K562 (cell line): Measurements from ENCODE around the gene SUV39H2. TPM values are rescaled to one million over a fixed set of nuclear protein-coding genes. Genes with fewer than 3 reads are reported as not detected.
A peak's percentile ranks its signal among the peaks of the same experiment; 100 is the strongest.

Source experiments
- ATF1 ChIP-seq, 2 experiments: fragments of 450-650 bp in 1 of 2; IDR thresholded peaks; 2 replicates each; pipeline ENCODE4 v1.6.1; 2016; ENCODE audit warnings: missing compliant biosample characterization in 1 of 2, missing genetic modification characterization in 1 of 2
- CBFA2T2 ChIP-seq: fragments of 450-650 bp; conservative IDR thresholded peaks from 2 replicates; pipeline ENCODE4 v1.6.1; 2017; ENCODE audit warnings: mild to moderate bottlenecking
- CC2D1A ChIP-seq: fragments of 450-650 bp; IDR thresholded peaks from 2 replicates; pipeline ENCODE4 v1.6.1; 2017; ENCODE audit warnings: mild to moderate bottlenecking
- ELF2 ChIP-seq: fragments of 250-450 bp; sonication (Bioruptor Pico); IDR thresholded peaks from 2 replicates; pipeline ENCODE4 v1.5.0; 2021; ENCODE audit warnings: mild to moderate bottlenecking
- IRF2 ChIP-seq: sonication (generic); formaldehyde crosslinking; IDR thresholded peaks from 2 replicates; pipeline ENCODE4 v1.8.1; 2022; ENCODE audit warnings: mild to moderate bottlenecking, missing genetic modification reagents
- JUN ChIP-seq, 2 experiments: sonication (generic) in 1 of 2; formaldehyde crosslinking in 1 of 2; IDR thresholded peaks; 2 replicates each; pipeline versions ENCODE4 v1.6.1 to v1.8.0; 2012 to 2022; ENCODE audit warnings: borderline replicate concordance in 2 of 2, mild to moderate bottlenecking in 2 of 2, improper control_type of control experiment in 1 of 2, low read depth in 1 of 2, low read length in 1 of 2, missing genetic modification reagents in 1 of 2
- KAT8 ChIP-seq: fragments of 450-650 bp; IDR thresholded peaks from 2 replicates; pipeline ENCODE4 v1.6.1; 2016; ENCODE audit warnings: low read depth, mild to moderate bottlenecking
- KDM4B ChIP-seq, 2 experiments: fragments of 450-650 bp in 1 of 2; sonication (generic) in 1 of 2; IDR thresholded peaks; 2 replicates each; pipeline ENCODE4 v1.6.1; 2016 to 2017; ENCODE audit warnings: borderline replicate concordance in 2 of 2, antibody characterized with exemption in 1 of 2, low read depth in 1 of 2, mild to moderate bottlenecking in 1 of 2
- KLF13 ChIP-seq: fragments of 450-650 bp; IDR thresholded peaks from 2 replicates; pipeline ENCODE4 v1.6.1; 2016; ENCODE audit warnings: missing genetic modification characterization, low read depth, mild to moderate bottlenecking, missing compliant biosample characterization, moderate library complexity, borderline replicate concordance
- KLF6 ChIP-seq: fragments of 250-450 bp; sonication (Bioruptor Pico); IDR thresholded peaks from 2 replicates; pipeline ENCODE4 v1.4.0; 2020; ENCODE audit warnings: mild to moderate bottlenecking, moderate library complexity, borderline replicate concordance
- MCM2 ChIP-seq: fragments of 450-650 bp; IDR thresholded peaks from 2 replicates; pipeline ENCODE4 v1.6.1; 2017; ENCODE audit warnings: low read depth, mild to moderate bottlenecking
- MTA3 ChIP-seq: fragments of 450-650 bp; formaldehyde crosslinking; IDR thresholded peaks from 2 replicates; pipeline ENCODE4 v1.6.1; 2017; ENCODE audit warnings: mild to moderate bottlenecking, borderline replicate concordance
- RBM17 ChIP-seq: fragments of 200-400 bp; formaldehyde crosslinking; IDR thresholded peaks from 2 replicates; pipeline ENCODE4 v1.6.1; 2017; ENCODE audit warnings: low read depth, mild to moderate bottlenecking, low read length, borderline replicate concordance
- ZBTB1 ChIP-seq: sonication (generic); formaldehyde crosslinking; IDR thresholded peaks from 2 replicates; pipeline ENCODE4 v1.8.1; 2023; ENCODE audit warnings: missing genetic modification reagents, low read depth, mild to moderate bottlenecking, borderline replicate concordance
- ZBTB49 ChIP-seq: sonication (generic); formaldehyde crosslinking; IDR thresholded peaks from 2 replicates; pipeline ENCODE4 v1.8.0; 2022; ENCODE audit warnings: missing genetic modification reagents, mild to moderate bottlenecking, borderline replicate concordance
- ZEB2 ChIP-seq: fragments of 450-650 bp; IDR thresholded peaks from 2 replicates; pipeline ENCODE4 v1.6.1; 2016
- ZNF184 ChIP-seq: sonication (generic); formaldehyde crosslinking; IDR thresholded peaks from 2 replicates; pipeline ENCODE4 v1.5.0; 2020; ENCODE audit warnings: missing genetic modification reagents
- polyA plus RNA-seq, 8 experiments: library from polyadenylated mRNA; depleted of rRNA in 4 of 8; stranded (reverse) in 5 of 8; unstranded in 3 of 8; fragments of >200 nt; fragmentation: Nextera tagmentation in 2 of 8; fragmentation: Illumina TruSeq in 1 of 8; extraction: Ambion mirVana in 2 of 8; extraction: Trizol in 1 of 8; gene quantifications; 2 replicates each; pipeline versions ENCODE4 v1.2.1 to v1.2.3, GENCODE V29; 2011 to 2014; ENCODE audit warnings: inconsistent platforms in 1 of 8, missing spikeins in 1 of 8
- total RNA-seq, 7 experiments: library from RNA; depleted of rRNA in 6 of 7; stranded (reverse); fragments of >200 nt in 6 of 7; fragmentation: Illumina TruSeq in 2 of 7; extraction: Trizol in 2 of 7; gene quantifications; 2 replicates each; pipeline versions ENCODE4 v1.2.1 to v1.2.3, GENCODE V29; 2011 to 2021; ENCODE audit warnings: low replicate concordance in 1 of 7
- TF ChIP-seq, protein P1 (sequence below): fragments of 200-400 bp; formaldehyde crosslinking; IDR thresholded peaks from 2 replicates; pipeline ENCODE4 v1.6.1; 2017; ENCODE audit warnings: mild to moderate bottlenecking, low read depth, low read length, moderate library complexity
- TF ChIP-seq, protein P2 (sequence below), 2 experiments: IDR thresholded peaks in 1 of 2; conservative IDR thresholded peaks in 1 of 2; 2 replicates each; pipeline ENCODE4 v1.6.1; 2016; ENCODE audit warnings: low read depth in 2 of 2, mild to moderate bottlenecking in 1 of 2, missing compliant biosample characterization in 1 of 2, missing genetic modification characterization in 1 of 2, moderate library complexity in 1 of 2
- TF ChIP-seq, protein P3 (sequence below), 2 experiments: fragments of 450-650 bp in 1 of 2; sonication (generic) in 1 of 2; formaldehyde crosslinking; conservative IDR thresholded peaks; 2 replicates each; pipeline versions ENCODE4 v1.4.0 to v1.8.1; 2020 to 2022; ENCODE audit warnings: mild to moderate bottlenecking in 1 of 2, missing genetic modification reagents in 1 of 2

Gene SUV39H2
- total and polyA plus RNA-seq, 9 of the 15 experiments (the other 6 are each of a cell fraction or from before 2014, with no cell fraction given) = 24.1 to 54.3 (median 41.3) TPM

DNA sequence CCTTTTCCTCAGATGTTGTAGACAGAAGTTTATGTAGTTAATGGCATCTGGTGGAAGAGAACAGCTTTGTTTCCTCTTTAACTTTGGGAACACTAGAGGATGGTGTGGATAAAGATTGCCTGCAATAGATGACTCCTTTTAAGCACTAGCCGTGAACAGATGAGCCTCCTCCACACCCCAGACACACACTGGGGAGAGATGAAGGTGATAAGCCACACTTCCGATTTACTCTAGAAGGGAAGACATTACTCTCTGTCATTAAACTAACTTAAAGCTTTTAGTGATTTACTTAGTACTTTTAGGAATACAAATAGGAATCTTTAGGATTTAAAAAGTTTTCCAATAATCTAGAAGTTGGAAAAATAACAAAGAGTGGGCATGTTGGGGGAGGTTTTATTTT is 33.7 kb upstream of the SUV39H2 start (continued):
- no peak for TF ChIP-seq JUN (IDR thresholded peaks at IDR 0.05; ENCODE audit: borderline replicate concordance, low read depth, low read length)
- no peak for TF ChIP-seq JUN (CRISPR knock-in tag; IDR thresholded peaks at IDR 0.05; ENCODE audit: borderline replicate concordance)
- TF ChIP-seq KAT8 = no peak
- no peak for TF ChIP-seq MCM2
- no peak for TF ChIP-seq ZNF184 (CRISPR knock-in tag)
- TF ChIP-seq, protein P1, sequence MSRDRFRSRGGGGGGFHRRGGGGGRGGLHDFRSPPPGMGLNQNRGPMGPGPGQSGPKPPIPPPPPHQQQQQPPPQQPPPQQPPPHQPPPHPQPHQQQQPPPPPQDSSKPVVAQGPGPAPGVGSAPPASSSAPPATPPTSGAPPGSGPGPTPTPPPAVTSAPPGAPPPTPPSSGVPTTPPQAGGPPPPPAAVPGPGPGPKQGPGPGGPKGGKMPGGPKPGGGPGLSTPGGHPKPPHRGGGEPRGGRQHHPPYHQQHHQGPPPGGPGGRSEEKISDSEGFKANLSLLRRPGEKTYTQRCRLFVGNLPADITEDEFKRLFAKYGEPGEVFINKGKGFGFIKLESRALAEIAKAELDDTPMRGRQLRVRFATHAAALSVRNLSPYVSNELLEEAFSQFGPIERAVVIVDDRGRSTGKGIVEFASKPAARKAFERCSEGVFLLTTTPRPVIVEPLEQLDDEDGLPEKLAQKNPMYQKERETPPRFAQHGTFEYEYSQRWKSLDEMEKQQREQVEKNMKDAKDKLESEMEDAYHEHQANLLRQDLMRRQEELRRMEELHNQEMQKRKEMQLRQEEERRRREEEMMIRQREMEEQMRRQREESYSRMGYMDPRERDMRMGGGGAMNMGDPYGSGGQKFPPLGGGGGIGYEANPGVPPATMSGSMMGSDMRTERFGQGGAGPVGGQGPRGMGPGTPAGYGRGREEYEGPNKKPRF = no peak
- 0 out of 2 replicates have a peak, but pooled peaks have one; percentile 26 for TF ChIP-seq MTA3
- TF ChIP-seq CBFA2T2 = no peak
- no peak for TF ChIP-seq CC2D1A
- TF ChIP-seq KLF13 (tag) = no peak
- TF ChIP-seq ZBTB1 (CRISPR knock-in tag) = no peak
- TF ChIP-seq KDM4B (IDR thresholded peaks at IDR 0.05; ENCODE audit: borderline replicate concordance in 2 of 2, low read depth in 1 of 2) = no peak
- no peak for TF ChIP-seq ATF1 (CRISPR knock-in tag; IDR thresholded peaks at IDR 0.05)
- TF ChIP-seq ATF1 (tag; IDR thresholded peaks at IDR 0.05) = no peak
- no peak for TF ChIP-seq IRF2
- TF ChIP-seq ZBTB49 (CRISPR knock-in tag) = no peak
- no peak for TF ChIP-seq KLF6 (CRISPR knock-in tag)
- TF ChIP-seq RBM17 = no peak
- no peak for TF ChIP-seq ZEB2
- no peak for TF ChIP-seq ELF2 (CRISPR knock-in tag)
- TF ChIP-seq, protein P2, sequence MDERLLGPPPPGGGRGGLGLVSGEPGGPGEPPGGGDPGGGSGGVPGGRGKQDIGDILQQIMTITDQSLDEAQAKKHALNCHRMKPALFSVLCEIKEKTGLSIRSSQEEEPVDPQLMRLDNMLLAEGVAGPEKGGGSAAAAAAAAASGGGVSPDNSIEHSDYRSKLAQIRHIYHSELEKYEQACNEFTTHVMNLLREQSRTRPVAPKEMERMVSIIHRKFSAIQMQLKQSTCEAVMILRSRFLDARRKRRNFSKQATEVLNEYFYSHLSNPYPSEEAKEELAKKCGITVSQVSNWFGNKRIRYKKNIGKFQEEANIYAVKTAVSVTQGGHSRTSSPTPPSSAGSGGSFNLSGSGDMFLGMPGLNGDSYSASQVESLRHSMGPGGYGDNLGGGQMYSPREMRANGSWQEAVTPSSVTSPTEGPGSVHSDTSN (CRISPR knock-in tag; IDR thresholded peaks at IDR 0.05; ENCODE audit: low read depth) = no peak
- TF ChIP-seq, protein P2 (tag; conservative IDR thresholded peaks at IDR 0.05; ENCODE audit: low read depth) = peak; percentile 51; the same call in 1 of the 2 replicates
- TF ChIP-seq, protein P3, sequence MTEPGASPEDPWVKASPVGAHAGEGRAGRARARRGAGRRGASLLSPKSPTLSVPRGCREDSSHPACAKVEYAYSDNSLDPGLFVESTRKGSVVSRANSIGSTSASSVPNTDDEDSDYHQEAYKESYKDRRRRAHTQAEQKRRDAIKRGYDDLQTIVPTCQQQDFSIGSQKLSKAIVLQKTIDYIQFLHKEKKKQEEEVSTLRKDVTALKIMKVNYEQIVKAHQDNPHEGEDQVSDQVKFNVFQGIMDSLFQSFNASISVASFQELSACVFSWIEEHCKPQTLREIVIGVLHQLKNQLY (CRISPR knock-in tag; conservative IDR thresholded peaks at IDR 0.05) = no peak
